ENCODE data around the gene ARHGAP10. TPM values are rescaled to one million over a fixed set of nuclear protein-coding genes. Genes with fewer than 3 reads are reported as not detected.

ARHGAP10 gene
- total RNA-seq, 2 donors from 2014 or later, result 36.1 to 43.5 TPM

DNA sequence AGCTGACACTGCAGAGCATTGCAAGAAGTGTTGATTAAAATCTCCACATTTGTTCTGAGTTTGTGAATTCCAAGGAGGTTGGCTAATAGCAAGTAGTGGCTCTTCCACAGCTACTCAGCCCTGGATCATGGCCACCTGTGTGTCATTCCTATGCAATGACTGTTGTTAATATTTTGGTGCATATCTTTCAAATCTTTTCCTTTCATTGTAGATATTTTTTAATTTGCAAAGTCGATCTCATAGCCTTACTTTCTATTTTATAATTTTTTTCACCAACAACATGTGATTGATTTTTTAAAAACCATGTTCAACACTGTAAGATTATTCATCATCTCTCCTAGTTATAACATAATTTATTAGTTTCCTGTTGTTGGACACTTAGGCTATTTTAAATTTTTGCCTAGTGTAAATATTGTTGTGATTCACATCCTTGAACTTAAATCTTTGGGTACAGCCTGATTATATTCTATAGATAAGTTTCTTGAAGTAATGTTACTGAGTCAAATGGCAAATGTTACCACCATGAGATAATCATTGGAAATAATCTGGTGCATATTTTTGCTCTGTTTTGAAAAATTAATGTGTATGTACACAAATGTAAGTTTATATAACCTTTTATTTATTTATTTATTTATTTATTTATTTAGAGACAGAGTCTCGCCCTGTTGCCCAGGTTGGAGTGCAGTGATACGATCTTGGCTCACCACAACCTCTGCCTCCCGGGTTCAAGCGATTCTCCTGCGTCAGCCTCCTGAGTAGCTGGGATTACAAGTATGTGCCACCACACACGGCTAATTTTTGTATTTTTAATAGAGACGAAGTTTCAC lies 17.1 kb upstream of the ARHGAP10 start:
- no peak overlapping the region for H3K27ac ChIP-seq
- H3K27me3 ChIP-seq, result no peaks in the 10 kb centered on the region
- H3K4me1 ChIP-seq, result no peaks in the 10 kb centered on the region
- no peak overlapping the region for H3K4me3 ChIP-seq
- no peaks in the 10 kb centered on the region for H3K9me3 ChIP-seq
- no peaks in the 10 kb centered on the region for H3K36me3 ChIP-seq
- DNase-seq (ENCODE audit: low spot score), result no peak
- TF ChIP-seq, protein P1, sequence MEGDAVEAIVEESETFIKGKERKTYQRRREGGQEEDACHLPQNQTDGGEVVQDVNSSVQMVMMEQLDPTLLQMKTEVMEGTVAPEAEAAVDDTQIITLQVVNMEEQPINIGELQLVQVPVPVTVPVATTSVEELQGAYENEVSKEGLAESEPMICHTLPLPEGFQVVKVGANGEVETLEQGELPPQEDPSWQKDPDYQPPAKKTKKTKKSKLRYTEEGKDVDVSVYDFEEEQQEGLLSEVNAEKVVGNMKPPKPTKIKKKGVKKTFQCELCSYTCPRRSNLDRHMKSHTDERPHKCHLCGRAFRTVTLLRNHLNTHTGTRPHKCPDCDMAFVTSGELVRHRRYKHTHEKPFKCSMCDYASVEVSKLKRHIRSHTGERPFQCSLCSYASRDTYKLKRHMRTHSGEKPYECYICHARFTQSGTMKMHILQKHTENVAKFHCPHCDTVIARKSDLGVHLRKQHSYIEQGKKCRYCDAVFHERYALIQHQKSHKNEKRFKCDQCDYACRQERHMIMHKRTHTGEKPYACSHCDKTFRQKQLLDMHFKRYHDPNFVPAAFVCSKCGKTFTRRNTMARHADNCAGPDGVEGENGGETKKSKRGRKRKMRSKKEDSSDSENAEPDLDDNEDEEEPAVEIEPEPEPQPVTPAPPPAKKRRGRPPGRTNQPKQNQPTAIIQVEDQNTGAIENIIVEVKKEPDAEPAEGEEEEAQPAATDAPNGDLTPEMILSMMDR (IDR thresholded peaks at IDR 0.05), result no peak

DNA sequence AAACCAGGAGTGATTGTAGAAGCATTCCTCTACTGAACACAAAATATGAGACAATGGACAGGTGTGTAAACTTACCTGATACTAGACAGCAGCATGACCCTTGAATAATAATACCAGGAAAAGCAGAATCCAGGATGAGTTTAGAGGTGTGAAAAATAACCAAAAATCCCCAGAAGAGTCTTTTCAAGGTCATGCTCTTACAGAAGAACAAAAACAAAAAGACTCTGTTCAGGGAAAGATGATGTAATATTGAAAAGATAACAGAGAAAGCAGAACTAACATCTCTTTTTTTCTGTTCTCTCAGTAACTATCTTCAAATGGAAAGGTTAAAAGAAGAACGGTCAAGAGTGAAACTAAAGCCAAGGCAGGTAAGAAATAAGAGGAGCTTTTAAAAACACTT lies 14.0 kb upstream of the ARHGAP10 start:
- TF ChIP-seq, protein P1 (IDR thresholded peaks at IDR 0.05), result no peak
- H3K4me1 ChIP-seq, result no peaks in the 10 kb centered on the region
- H3K4me3 ChIP-seq, result no peak overlapping the region
- H3K27ac ChIP-seq, result no peak overlapping the region
- H3K27me3 ChIP-seq, result no peaks in the 10 kb centered on the region
- no peaks in the 10 kb centered on the region for H3K9me3 ChIP-seq
- DNase-seq (ENCODE audit: low spot score), result no peak
- no peaks in the 10 kb centered on the region for H3K36me3 ChIP-seq

DNA sequence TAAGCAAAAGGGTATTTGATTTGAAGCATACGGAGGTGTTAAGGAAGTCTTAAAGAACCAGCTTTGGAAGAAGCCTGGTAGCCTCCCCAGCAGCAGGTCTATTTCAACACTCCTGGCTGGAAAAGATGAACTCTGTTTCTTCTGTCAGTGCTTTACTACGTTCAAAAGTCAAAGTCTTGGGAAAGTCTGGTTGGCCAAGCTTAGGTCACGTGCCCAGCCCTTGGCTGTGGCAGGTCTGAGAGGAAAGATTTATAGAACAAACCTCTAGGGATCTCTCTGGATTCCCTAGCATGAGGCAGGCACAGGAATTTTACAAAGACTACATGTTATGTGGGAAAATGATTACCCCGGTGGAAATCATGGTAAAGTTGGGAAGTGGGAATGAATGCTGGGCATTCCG lies 8.6 kb upstream of the ARHGAP10 start:
- Histone ChIP-seq H3K27ac (no peak overlapping the region), H3K4me3 (no peak overlapping the region), H3K9me3 (no peaks in the 10 kb centered on the region), H3K4me1 (no peaks in the 10 kb centered on the region), H3K36me3 (no peaks in the 10 kb centered on the region), H3K27me3 (no peaks in the 10 kb centered on the region)
- TF ChIP-seq, protein P1 (IDR thresholded peaks at IDR 0.05), result no peak
- no peak for DNase-seq (ENCODE audit: low spot score)

DNA sequence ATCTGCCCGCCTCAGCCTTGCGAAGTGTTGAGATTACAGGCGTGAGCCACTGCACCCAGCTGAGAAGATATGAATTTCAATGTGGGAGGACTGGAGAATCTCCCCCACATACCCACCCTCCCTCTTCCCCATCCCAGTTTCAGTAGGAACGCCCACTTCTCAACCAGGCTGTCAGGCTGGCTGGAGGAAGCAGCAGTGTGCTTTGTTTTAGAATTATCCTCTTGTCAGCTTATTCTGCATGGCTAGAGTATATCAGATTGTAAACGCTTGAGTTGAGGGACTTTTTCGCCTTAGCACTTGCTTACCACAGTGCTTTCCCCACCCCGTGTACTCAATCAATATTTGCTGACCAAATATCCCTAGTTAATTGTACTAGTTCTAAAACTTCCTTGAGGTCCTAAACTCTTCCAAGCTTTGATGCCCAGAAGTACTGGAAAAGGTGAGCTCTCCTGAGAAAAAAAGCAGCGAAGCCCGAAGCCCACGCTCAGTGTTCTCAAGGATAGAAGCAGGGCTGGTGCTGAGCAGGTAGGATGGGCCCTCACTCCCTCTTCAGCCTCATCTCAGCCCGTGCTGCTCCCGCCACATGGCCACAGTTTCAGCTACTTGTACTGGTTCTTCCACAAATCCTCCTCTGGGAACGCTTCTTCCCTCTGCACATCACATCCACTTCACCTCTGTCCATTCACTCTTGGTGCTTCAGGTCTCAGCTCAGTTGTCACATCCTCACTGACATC lies 7.3 kb upstream of the ARHGAP10 start:
- no peaks in the 10 kb centered on the region for H3K27me3 ChIP-seq
- H3K36me3 ChIP-seq, result no peaks in the 10 kb centered on the region
- TF ChIP-seq, protein P1 (IDR thresholded peaks at IDR 0.05), result no peak
- H3K4me1 ChIP-seq, result no peaks in the 10 kb centered on the region
- DNase-seq (ENCODE audit: low spot score), result no peak
- H3K4me3 ChIP-seq, result no peak overlapping the region
- H3K9me3 ChIP-seq, result no peaks in the 10 kb centered on the region
- H3K27ac ChIP-seq, result no peak overlapping the region

DNA sequence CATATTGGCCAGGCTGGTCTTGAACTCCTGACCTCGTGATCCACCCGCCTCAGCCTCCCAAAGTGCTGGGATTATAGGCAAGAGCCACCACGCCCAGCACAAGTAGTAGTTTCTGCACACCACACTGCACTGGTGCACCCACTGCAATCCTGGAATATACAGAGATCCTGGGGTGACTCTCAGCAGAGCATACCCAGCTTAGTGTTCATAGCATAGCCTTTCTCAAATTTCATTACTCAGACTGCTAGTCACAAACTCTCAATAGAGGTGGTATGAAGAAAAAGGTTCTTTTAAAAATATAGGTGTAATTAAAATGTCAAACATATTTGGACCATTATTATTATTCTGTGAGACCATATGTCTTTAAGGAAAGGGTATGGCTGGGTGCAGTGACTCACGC lies 6.2 kb upstream of the ARHGAP10 start:
- H3K4me3 ChIP-seq, result no peak overlapping the region
- TF ChIP-seq, protein P1 (IDR thresholded peaks at IDR 0.05), result no peak
- DNase-seq (ENCODE audit: low spot score), result no peak
- no peak overlapping the region for H3K27ac ChIP-seq
- H3K36me3 ChIP-seq, result no peaks in the 10 kb centered on the region
- H3K9me3 ChIP-seq, result no peaks in the 10 kb centered on the region
- H3K27me3 ChIP-seq, result no peaks in the 10 kb centered on the region
- no peaks in the 10 kb centered on the region for H3K4me1 ChIP-seq

Data from right atrium auricular region (tissue), 2 donors.